OCI-LY7 (cell line): Measurements from ENCODE around the gene CMTM7. TPM values are rescaled to one million over a fixed set of nuclear protein-coding genes. Genes with fewer than 3 reads are reported as not detected.

Source experiments
- BruUV-seq: library from RNA; stranded (reverse); fragments of 400-500 nt; replicated peaks from 2 replicates; lab custom pipeline; 2021; lab: Mats Ljungman, UMichigan
- CTCF ChIA-PET: fragments of 300-600 bp; sonication (Branson Sonifier 250); formaldehyde crosslinking; loops from one replicate; lab custom pipeline; 2022; ENCODE audit warnings: antibody characterized with exemption; ENCODE audit not compliant: unreplicated experiment; lab: Charles Lee
- POLR2A ChIA-PET: fragments of 300-600 bp; sonication (Branson Sonifier 250); formaldehyde crosslinking; loops from one replicate; lab custom pipeline; 2022; ENCODE audit warnings: antibody characterized with exemption; lab: Charles Lee
- DNase-seq: peaks from one replicate; pipeline ENCODE4 v3.0.0-alpha.2; 2015; ENCODE audit warnings: low spot score
- H2AFZ ChIP-seq: fragments of 200-600 bp; sonication (generic), shearing (Covaris generic); 2 replicates; pipeline ENCODE4 v1.6.1; 2014; ENCODE audit warnings: mild to moderate bottlenecking, antibody characterized with exemption, low read length, moderate library complexity
- H3K27ac ChIP-seq: fragments of 200-600 bp; sonication (generic); 2 replicates; pipeline ENCODE4 v1.5.1; 2014; ENCODE audit warnings: mixed run types, low read depth, mild to moderate bottlenecking, moderate library complexity, low read length, inconsistent platforms; ENCODE audit not compliant: poor library complexity, severe bottlenecking
- H3K36me3 ChIP-seq: fragments of 200-600 bp; sonication (generic); 2 replicates; pipeline ENCODE4 v1.6.1; 2014; ENCODE audit warnings: mild to moderate bottlenecking, antibody characterized with exemption, low read length, moderate library complexity, mixed read lengths; ENCODE audit not compliant: insufficient read depth
- H3K4me1 ChIP-seq: fragments of 200-600 bp; sonication (generic); 2 replicates; pipeline ENCODE4 v1.5.1; 2014; ENCODE audit warnings: mild to moderate bottlenecking, low read length; ENCODE audit not compliant: insufficient read depth, poor library complexity, severe bottlenecking
- H3K4me2 ChIP-seq: fragments of 200-600 bp; sonication (generic); 2 replicates; pipeline ENCODE4 v1.6.1; 2014; ENCODE audit warnings: mild to moderate bottlenecking, low read length
- H3K4me3 ChIP-seq: fragments of 200-600 bp; sonication (generic); 2 replicates; pipeline ENCODE4 v1.5.1; 2014; ENCODE audit warnings: mild to moderate bottlenecking, low read depth, low read length; ENCODE audit not compliant: poor library complexity, severe bottlenecking
- H3K79me2 ChIP-seq: fragments of 200-600 bp; sonication (generic); 2 replicates; pipeline ENCODE4 v1.6.1; 2016; ENCODE audit warnings: low read depth, mild to moderate bottlenecking, low read length, moderate library complexity, mixed read lengths; ENCODE audit not compliant: insufficient read depth
- H3K9me2 ChIP-seq: fragments of 200-600 bp; sonication (generic); 2 replicates; pipeline ENCODE4 v1.6.1; 2016; ENCODE audit warnings: mild to moderate bottlenecking, low read length, mixed read lengths; ENCODE audit not compliant: insufficient read depth
- H3K9me3 ChIP-seq: fragments of 200-600 bp; sonication (generic); 2 replicates; pipeline ENCODE4 v1.6.1; 2014; ENCODE audit warnings: mild to moderate bottlenecking, mixed run types, low read length, mixed read lengths
- H4K20me1 ChIP-seq: fragments of 200-600 bp; sonication (generic); 2 replicates; pipeline ENCODE4 v1.6.1; 2014; ENCODE audit warnings: mild to moderate bottlenecking, antibody characterized with exemption, low read length, moderate library complexity, mixed read lengths; ENCODE audit not compliant: insufficient read depth
- EZH2phosphoT487 ChIP-seq: fragments of 200-600 bp; sonication (generic); IDR thresholded peaks from 2 replicates; pipeline ENCODE4 v1.6.1; 2018; ENCODE audit warnings: low read depth, borderline replicate concordance, mild to moderate bottlenecking, mixed run types, antibody characterized with exemption, low read length, moderate library complexity, mixed read lengths
- intact Hi-C: fragments of 100-400 bp; cut with micrococcal nuclease; formaldehyde crosslinking; loops from one replicate; pipeline ENCODE4 v1.10.0; 2022; ENCODE audit not compliant: unreplicated experiment
- total RNA-seq, 2 experiments: library from RNA; depleted of rRNA in 1 of 2; stranded (reverse); fragments of >200 nt in 1 of 2; shearing (Covaris generic) in 1 of 2; gene quantifications; 2 replicates each; pipeline ENCODE4 v1.2.3, GENCODE V29; 2014 to 2022
- TF ChIP-seq, protein P1 (sequence below): fragments of 200-600 bp; sonication (generic); conservative IDR thresholded peaks from 2 replicates; pipeline ENCODE4 v1.5.1; 2014; ENCODE audit warnings: mild to moderate bottlenecking, antibody characterized with exemption, low read length, moderate library complexity, mixed read lengths

Gene CMTM7
- total RNA-seq, 2 experiments from 2014 or later, result 16.0 to 19.0 TPM

DNA sequence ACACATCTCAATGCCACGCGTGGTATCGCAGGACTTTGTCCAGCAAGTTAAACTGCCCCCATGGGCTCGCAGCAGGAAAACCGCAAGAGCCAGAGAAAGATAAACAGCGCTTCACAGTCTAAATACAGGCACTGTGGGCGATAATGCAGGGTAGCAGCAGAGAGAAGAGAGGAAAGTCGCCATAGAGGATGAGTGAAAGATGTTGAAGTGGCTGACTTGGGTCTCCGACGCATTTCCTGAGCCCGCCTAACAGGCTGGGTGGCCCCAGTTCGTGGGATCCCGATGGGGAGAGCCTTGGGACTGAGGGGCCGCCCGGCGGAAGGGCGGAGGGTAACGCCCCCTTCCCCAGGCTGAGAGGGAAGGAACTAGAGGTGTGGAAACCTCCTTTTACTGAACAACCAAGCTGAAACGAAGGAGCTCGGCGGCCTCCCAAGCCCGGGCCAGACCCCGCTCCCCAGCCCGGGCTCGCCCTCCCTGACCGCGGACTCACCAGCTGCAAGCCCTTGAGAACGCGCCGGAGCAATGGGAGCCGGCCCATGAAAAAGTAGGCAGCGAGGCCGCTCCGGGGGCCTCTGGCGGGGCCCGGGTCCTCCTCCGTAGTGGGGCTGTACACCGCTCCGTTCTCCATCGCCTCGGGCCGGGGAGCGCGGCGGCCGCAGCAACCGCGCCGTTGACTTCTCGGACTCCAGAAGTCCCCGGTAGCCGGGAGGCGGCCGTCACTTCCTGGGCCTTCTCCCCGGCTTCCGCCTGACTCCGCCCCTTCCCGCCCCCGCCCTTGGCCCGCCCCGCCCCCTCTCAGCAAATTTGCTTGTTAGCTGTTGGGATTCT lies 110.7 kb downstream of the CMTM7 start, which contains the start of gene CMTM6:
TSS of gene CMTM6 (minus strand) at position 735 of the 828 bp plus-strand sequence. CDS start at position 628, 107 bp downstream.
- no peaks in the 10 kb centered on the region for H3K9me3 ChIP-seq
- peak within 1 kb of the TSS; percentile 89 for H3K4me3 ChIP-seq
- no peaks in the 10 kb centered on the region for H3K9me2 ChIP-seq
- peaks cover 46% of the 10 kb centered on the region for H3K4me1 ChIP-seq
- H3K27ac ChIP-seq, result peak within 1 kb of the TSS; percentile 73
- POLR2A ChIA-PET, result interaction anchor here (0.6 to 1.9 kb wide), 13 partner anchors 9 to 1294 kb away, joined by 3 to 9 read pairs (median 3); partner anchors contain the start of gene STT3B
- BruUV-seq, result no TSS peak
- DNase-seq, result peak; percentile 88
- intact Hi-C loops, result no loop called here
- H4K20me1 ChIP-seq, result peaks cover 14% of the 10 kb centered on the region; the same call in 1 of the 2 replicates
- no peak for TF ChIP-seq EZH2phosphoT487
- TF ChIP-seq, protein P1, sequence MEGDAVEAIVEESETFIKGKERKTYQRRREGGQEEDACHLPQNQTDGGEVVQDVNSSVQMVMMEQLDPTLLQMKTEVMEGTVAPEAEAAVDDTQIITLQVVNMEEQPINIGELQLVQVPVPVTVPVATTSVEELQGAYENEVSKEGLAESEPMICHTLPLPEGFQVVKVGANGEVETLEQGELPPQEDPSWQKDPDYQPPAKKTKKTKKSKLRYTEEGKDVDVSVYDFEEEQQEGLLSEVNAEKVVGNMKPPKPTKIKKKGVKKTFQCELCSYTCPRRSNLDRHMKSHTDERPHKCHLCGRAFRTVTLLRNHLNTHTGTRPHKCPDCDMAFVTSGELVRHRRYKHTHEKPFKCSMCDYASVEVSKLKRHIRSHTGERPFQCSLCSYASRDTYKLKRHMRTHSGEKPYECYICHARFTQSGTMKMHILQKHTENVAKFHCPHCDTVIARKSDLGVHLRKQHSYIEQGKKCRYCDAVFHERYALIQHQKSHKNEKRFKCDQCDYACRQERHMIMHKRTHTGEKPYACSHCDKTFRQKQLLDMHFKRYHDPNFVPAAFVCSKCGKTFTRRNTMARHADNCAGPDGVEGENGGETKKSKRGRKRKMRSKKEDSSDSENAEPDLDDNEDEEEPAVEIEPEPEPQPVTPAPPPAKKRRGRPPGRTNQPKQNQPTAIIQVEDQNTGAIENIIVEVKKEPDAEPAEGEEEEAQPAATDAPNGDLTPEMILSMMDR, result 0 out of 2 replicates have a peak, but pooled peaks have one; percentile 33
- peak within 1 kb of the TSS; percentile 100 for H2AFZ ChIP-seq
- CTCF ChIA-PET, result no interaction called here
- peaks cover 33% of the 10 kb centered on the region; the same call in 1 of the 2 replicates for H3K79me2 ChIP-seq
- peak within 1 kb of the TSS; percentile 81 for H3K4me2 ChIP-seq
- no peaks in the 10 kb centered on the region; the same call in 1 of the 2 replicates for H3K36me3 ChIP-seq

DNA sequence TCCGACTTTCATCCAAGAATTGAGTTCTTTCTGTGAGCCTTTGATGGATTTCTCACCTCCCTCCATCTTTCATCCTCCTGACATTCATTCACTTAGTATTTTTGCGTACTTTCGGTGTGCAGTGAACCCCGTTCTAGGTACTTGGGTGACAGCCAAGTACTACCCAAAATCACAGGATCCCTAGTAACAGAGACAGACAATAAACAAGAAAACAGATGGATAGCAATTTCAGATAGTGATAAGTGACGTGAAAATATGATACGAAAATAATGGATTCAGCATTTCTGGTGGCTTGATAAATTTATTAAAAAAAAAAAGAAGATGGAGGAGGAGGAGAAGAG lies 111.3 kb downstream of the CMTM7 start:
- H4K20me1 ChIP-seq, result peaks cover 14% of the 10 kb centered on the region; the same call in 1 of the 2 replicates
- no peaks in the 10 kb centered on the region for H3K9me3 ChIP-seq
- peaks cover 33% of the 10 kb centered on the region; the same call in 1 of the 2 replicates for H3K79me2 ChIP-seq
- ChIA-PET POLR2A (interaction anchor here (0.6 to 1.4 kb wide), 4 partner anchors 151 to 1294 kb away, joined by 3 to 5 read pairs (median 3); no protein-coding TSS in a partner anchor), CTCF (no interaction called here)
- TF ChIP-seq, protein P1, result no peak
- no peak for TF ChIP-seq EZH2phosphoT487
- peak overlapping the region; percentile 89 for H3K4me3 ChIP-seq
- H3K4me2 ChIP-seq, result peak overlapping the region; percentile 81
- H3K9me2 ChIP-seq, result no peaks in the 10 kb centered on the region
- H3K36me3 ChIP-seq, result no peaks in the 10 kb centered on the region; the same call in 1 of the 2 replicates
- peaks cover 44% of the 10 kb centered on the region for H3K4me1 ChIP-seq
- DNase-seq, result no peak
- intact Hi-C loops, result no loop called here
- no TSS peak for BruUV-seq
- H3K27ac ChIP-seq, result peak overlapping the region; percentile 38
- H2AFZ ChIP-seq, result peak overlapping the region; percentile 100

Other genes starting within 250 kb of the CMTM7 start
- gene CMTM8, start 153.2 kb upstream of the CMTM7 start, total RNA-seq (2014; rRNA removed; shearing (Covaris generic)), result 0.31 and 1.5 TPM in 2 replicates
- 2.7 and 3.0 TPM in 2 replicates for gene CMTM8, start 153.2 kb upstream of the CMTM7 start, total RNA-seq (2022)
- gene CMTM6, start 111.0 kb downstream of the CMTM7 start, total RNA-seq (2014; rRNA removed; shearing (Covaris generic)), result 16.0 and 26.2 TPM in 2 replicates
- gene CMTM6, start 111.0 kb downstream of the CMTM7 start, total RNA-seq (2022), result 33.5 and 36.0 TPM in 2 replicates
- gene DYNC1LI1, start 179.0 kb downstream of the CMTM7 start, total RNA-seq (2014; rRNA removed; shearing (Covaris generic)), result 28.6 TPM in 2 replicates
- gene DYNC1LI1, start 179.0 kb downstream of the CMTM7 start, total RNA-seq (2022), result 38.9 and 48.7 TPM in 2 replicates